Stimulated activated naive CD4-positive, alpha-beta T cell treated with Interleukin-2 at 50 U/mL for 16 hours (primary cell): Measurements from ENCODE around the gene SLC12A5.

ENCODE experiments used
- DNase-seq: peaks from one replicate; lab custom pipeline; 2025; lab: John Stamatoyannopoulos, UW

Gene SLC12A5

DNA sequence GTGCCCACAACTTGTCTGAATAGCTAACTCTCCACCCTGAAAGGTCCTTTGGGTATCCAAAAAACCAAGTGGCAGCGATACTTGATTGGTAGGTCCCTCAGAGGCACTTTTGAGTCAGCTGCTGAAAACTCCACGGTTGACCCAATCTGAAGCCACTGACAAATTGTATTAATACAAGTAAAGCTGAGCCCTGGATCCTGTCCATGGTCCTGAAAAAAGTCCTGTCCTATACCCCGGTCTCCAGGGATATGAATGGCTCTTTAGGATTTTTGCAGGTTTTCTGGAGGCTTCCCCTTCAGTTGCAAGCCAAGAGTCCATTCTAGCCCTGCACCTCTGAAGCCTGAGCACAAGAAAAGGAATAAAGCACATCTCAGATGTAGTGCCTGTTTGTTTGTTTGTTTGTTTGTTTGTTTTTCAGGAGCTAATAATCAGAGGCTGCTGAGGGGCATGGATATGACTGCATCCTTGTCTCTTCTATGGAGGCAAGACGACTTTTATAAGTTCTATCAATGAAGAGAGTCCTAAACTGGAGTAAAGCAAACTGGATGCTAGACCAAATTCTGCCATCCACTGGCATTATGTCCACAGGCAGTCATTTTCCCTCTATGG lies 1.7 kb upstream of the SLC12A5 start:
- no peak for DNase-seq

GRCh38 chr20:46028110-46028509 lies 905 bp upstream of the SLC12A5 start:
- no peak for DNase-seq

DNA sequence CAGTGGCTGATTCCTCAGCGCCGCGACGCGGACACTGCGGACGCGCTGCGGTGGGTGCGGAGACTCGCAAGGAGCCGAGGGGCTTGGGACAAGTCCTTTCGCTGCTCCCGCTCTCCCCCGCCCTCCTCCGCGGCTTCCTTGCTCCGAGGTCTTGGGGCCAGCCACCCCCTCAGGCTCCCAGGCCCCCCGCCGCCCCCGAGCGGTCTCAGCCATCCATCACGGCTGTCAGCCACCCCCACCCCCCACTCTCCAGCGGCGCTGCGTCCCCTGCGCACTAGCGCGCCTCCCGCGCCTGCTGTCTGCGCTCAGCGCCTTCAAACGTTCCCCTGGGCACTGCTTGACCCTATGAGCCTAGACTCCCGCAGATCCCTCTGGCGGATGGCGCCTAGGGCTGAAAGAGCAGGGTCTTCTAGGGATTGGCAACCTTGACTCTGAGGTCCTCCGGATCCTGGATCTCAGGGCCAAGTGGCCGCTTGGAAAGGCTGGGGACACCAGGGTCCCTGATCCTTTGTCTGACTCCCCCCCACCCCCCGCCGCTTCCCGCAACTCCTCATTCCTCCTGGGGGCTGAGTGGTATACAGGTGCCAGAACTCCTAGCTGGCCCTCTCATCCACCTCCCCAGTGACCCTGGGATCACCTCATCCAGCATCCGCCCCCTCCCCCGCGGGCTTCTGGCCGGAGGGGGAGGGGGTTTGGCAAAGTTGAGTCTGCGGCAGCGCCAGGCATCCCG lies 1.4 kb downstream of the SLC12A5 start:
- no peak for DNase-seq

GRCh38 chr20:46031014-46031569 lies 2.1 kb downstream of the SLC12A5 start:
- no peak for DNase-seq

GRCh38 chr20:46031701-46032254 lies 2.8 kb downstream of the SLC12A5 start:
- DNase-seq: no peak

DNA sequence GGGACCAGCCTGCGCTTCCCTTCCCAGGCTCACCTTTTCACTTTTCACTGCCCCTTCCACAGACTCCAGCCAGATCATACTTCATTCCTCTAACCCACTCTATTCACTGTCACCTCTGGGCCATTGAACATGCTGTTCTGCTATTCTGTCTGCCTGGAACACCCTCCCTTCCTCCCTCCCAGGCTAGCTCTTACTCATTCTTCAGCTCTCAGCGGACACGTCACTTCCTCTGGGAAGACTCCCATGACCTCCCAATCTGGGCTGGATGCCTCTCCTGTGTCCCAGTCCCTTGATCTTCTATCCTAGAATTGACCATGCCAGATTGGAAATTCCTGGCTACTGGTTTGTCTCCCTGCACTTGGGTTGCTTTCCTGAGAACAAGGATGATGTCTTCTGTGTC lies 5.0 kb downstream of the SLC12A5 start:
- no peak for DNase-seq

DNA sequence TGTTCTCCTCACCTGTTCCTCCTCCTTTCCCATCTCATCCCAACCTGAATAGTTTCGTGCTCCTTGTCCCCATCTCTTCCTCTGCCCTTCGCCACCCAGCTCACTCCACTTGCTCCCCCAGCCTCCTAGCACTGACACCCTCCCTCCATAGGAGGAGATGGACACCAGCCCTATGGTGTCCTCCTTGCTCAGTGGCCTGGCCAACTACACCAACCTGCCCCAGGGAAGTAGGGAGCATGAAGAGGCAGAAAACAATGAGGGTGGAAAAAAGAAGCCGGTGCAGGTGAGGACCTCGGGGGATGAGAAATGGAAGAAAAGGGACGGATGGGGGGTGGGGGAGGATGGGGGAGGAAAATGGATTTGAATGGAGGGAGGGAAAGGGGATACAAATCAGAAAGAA lies 6.2 kb downstream of the SLC12A5 start:
- DNase-seq: no peak

GRCh38 chr20:46035713-46036112 lies 6.7 kb downstream of the SLC12A5 start:
- DNase-seq: no peak

DNA sequence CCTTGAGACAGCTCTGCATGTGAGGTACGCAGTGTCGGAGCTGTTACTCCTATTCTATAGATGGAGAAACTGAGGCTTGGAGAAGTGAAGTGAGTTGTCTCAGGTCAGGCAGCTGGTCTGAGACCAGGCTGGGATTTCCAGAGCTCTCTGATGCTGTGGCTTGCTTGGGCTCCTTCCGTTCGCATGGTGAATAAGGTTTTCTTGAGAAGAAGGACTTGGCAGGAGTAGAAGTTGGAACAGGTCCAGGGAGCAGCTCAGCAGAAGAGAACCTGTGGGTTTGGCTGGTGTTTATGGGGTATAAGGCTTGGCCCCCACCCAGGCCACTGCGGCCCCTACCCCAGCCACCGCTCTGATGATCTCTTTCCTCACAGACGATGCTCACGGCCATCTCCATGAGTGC lies 7.4 kb downstream of the SLC12A5 start:
- DNase-seq: no peak

DNA sequence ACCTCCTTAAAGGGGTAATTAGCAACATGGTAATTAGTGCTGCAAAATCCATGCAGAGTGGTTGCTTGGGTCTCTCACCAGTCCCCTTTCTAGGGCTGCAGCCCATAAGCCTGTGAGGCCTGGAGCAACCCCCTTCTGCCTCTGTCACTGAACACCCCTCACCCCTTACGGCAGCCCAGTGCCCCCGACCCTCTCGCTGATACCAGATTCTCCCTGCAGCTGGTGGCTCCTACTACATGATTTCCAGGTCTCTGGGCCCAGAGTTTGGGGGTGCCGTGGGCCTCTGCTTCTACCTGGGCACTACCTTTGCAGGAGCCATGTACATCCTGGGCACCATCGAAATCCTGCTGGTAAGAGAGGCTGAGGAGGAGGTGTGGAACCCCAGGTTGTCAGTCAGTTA lies 8.0 kb downstream of the SLC12A5 start:
- DNase-seq: no peak

GRCh38 chr20:46040902-46041535 lies 12.0 kb downstream of the SLC12A5 start:
- peak; percentile 21 for DNase-seq

GRCh38 chr20:46043556-46043955 lies 14.5 kb downstream of the SLC12A5 start:
- DNase-seq: no peak

- DNase-seq: no peak
Measured at GRCh38 chr20:46044896-46045295, 15.9 kb downstream of the SLC12A5 start.

GRCh38 chr20:46046588-46047310 lies 17.7 kb downstream of the SLC12A5 start:
- no peak for DNase-seq

DNA sequence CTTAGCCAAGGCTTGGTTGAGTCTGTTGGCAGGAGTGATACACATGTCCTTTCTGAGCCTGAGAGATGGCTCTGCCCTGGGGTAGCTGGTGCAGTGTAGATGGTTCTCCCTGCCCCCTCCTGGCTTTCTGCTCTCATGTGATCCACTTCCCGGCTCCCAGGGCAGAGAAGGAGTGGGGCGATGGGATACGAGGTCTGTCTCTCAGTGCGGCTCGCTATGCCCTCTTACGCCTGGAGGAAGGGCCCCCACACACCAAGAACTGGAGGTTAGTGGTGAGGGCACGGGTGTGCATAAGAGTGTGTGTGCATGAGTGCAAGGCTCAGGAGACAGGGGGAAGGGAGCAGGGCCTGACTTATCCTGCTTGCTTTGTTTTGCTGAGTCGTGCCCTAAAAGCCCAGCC lies 18.8 kb downstream of the SLC12A5 start:
- DNase-seq: no peak

- no peak for DNase-seq
Measured at GRCh38 chr20:46049190-46049589, 20.2 kb downstream of the SLC12A5 start.

GRCh38 chr20:46049815-46050214 lies 20.8 kb downstream of the SLC12A5 start:
- DNase-seq: no peak

DNA sequence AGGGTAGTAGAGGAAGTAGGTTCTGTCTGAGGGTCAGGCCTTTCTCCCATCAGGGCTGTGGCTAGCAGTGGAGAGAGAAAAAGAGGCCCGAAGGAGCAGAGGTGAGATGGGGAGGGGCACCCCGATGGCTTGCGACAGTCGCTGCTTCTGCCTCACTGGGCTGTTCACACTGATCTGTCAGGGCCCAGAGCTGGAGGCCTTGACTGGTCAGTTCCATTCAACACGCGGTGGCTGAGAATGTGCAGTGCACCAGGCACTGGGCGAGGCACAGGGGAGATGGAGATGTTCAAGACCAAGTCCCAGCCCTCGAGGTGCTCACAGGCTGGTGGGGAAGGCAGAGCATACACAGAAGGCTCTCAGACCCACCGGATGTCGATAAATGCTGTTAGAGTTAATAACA lies 21.4 kb downstream of the SLC12A5 start:
- no peak for DNase-seq

- DNase-seq: no peak
Measured at GRCh38 chr20:46050885-46051284, 21.9 kb downstream of the SLC12A5 start.

GRCh38 chr20:46051556-46052308 lies 22.7 kb downstream of the SLC12A5 start:
- DNase-seq: no peak

- DNase-seq: no peak
Measured at GRCh38 chr20:46053416-46053815, 24.4 kb downstream of the SLC12A5 start.
